Measurements from ENCODE around the gene LAGE3. TPM values are rescaled to one million over a fixed set of nuclear protein-coding genes. Genes with fewer than 3 reads are reported as not detected.
A peak's percentile ranks its signal among the peaks of the same experiment; 100 is the strongest.

The LAGE3 gene
- total RNA-seq, 2 experiments from 2014 or later, result 28.1 to 29.9 TPM

DNA sequence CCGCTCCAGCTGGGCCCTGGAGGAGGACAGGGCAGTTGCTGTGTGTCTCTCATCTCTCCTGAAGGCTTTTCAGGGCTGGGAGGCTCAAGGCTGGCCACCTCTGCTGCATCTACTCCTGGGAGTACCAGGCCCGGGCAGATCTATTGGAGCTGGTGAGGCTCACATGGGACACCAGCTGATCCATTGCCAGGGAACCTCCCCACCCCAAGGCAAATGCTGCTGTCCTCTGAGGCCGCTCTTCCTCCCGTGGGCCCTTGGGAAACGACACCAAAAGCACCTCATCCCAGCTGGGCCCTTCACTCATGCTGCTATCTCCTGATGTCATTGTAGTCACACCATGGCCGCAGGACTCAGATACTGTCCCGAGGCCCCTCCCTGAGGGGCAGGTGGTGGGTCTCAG lies 3.7 kb upstream of the LAGE3 start:
- Mint-ChIP-seq H3K36me3 (ENCODE audit: low read depth) (peaks cover 13% of the 10 kb centered on the region), H3K4me1 (peaks cover 30% of the 10 kb centered on the region), H3K27me3 (no peaks in the 10 kb centered on the region), H3K27ac (no peak overlapping the region), H3K4me3 (no peak overlapping the region), H3K9me3 (no peaks in the 10 kb centered on the region)
- no peak for DNase-seq
- POLR2A ChIA-PET, result interaction anchor here (1.0 to 1.4 kb wide), 2 partner anchors 54 to 70 kb away, joined by 3 to 4 read pairs; partner anchors contain the start of gene ATP6AP1
- CTCF ChIA-PET, result no interaction called here

DNA sequence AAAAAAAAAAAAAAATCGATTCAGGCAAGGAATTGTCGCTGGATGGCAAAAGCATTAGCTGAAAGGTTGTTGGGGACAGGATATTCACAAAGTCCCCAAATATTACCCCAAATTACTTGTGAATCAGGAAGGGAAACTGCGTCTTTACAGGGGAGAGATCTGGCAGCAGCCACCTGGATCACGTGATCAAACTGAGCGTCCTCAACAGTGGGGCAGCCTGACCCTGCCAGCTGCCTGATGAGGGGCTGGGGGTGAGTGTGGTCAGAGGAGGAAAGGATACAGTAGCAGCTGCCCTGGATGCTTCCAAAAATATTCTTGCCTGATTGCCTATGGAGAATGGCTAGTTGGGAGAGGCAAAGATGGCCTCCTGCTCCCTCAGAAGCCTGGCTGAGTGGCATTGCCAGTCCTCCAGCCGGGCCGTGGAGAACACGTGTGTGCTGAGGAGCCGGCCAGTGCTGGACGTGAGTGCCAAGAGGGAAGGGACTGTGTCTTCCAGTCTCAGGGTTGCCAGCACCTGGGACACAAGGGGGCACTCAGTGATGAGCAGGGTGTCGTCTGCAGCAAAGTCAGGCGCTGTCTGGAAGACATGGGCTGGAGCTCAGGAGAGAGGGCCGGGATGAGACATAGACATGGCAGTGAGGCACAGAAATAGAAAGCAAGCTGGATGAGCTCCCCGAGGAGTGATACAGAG lies 3.0 kb upstream of the LAGE3 start:
- Mint-ChIP-seq H3K36me3 (ENCODE audit: low read depth) (peaks cover 11% of the 10 kb centered on the region), H3K27me3 (no peaks in the 10 kb centered on the region), H3K27ac (no peak overlapping the region), H3K9me3 (no peaks in the 10 kb centered on the region), H3K4me1 (peaks cover 34% of the 10 kb centered on the region), H3K4me3 (no peak overlapping the region)
- DNase-seq, result no peak
- CTCF ChIA-PET, result no interaction called here
- POLR2A ChIA-PET, result interaction anchor here (1.4 to 5.8 kb wide), 2 partner anchors 8 to 84 kb away, joined by 4 to 27 read pairs; partner anchors contain the start of genes RPL10 and SLC10A3

DNA sequence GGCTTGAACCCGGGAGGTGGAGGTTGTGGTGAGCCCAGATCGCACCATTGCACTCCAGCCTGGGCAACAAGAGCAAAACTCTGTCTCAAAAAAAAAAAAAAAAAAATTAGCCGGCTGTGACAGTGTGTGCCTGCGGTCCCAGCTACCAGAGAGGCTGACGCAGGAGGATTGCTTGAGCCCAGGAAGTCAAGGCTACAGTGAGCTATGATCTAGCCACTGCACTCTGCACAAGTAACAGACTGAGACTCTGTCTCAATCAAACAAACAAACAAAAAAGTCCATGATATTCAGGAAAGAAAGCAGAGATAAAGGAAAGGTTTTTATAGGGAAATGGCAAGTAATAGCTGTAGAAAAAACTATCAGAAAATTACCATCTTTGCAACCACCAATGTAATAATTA lies 2.1 kb upstream of the LAGE3 start:
- Mint-ChIP-seq H3K27ac (peak overlapping the region; percentile 62), H3K9me3 (no peaks in the 10 kb centered on the region), H3K4me3 (no peak overlapping the region), H3K4me1 (peaks cover 38% of the 10 kb centered on the region), H3K27me3 (no peaks in the 10 kb centered on the region), H3K36me3 (ENCODE audit: low read depth) (peaks cover 11% of the 10 kb centered on the region)
- ChIA-PET CTCF (no interaction called here), POLR2A (interaction anchor here (1.4 to 5.8 kb wide), 2 partner anchors 9 to 83 kb away, joined by 4 to 27 read pairs; partner anchors contain the start of genes RPL10 and SLC10A3)
- no peak for DNase-seq

DNA sequence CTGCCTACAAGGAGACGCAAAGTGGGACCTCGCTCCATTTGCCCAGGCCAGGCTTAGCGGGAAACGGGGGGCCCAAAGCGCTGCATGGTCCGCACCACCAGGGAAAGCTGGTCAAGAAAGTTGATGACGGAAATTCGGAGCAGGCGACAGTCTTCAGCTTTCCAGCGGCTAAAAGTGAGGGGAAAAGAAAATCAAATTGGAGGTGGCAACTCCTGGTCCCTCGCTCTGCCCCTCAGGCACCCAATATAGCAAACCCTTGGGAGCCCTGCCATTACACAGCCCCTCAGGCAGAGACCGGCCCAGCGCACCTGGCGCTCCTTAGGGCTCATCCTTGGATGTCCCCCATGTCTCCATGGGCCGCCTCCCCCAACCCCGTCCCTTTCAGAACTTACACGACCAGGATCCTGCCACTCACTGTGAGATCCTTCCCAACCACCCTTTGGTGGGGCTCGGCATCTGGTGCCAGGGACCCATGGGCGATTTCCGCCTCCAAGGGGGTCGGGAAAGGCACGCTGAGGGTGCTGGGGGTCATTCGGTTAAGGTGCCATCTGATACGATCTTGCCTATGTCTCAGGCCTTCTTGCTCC lies 1.1 kb downstream of the LAGE3 start:
- Mint-ChIP-seq H3K27me3 (no peaks in the 10 kb centered on the region), H3K27ac (peak overlapping the region; percentile 66), H3K36me3 (ENCODE audit: low read depth) (peaks cover 3% of the 10 kb centered on the region), H3K4me3 (peak overlapping the region; percentile 76), H3K4me1 (peaks cover 27% of the 10 kb centered on the region), H3K9me3 (no peaks in the 10 kb centered on the region)
- no peak for DNase-seq
- CTCF ChIA-PET, result interaction anchor here (1.2 to 1.3 kb wide), 2 partner anchors 12 to 79 kb away, joined by 3 to 4 read pairs; partner anchors contain the start of genes RPL10 and SLC10A3
- POLR2A ChIA-PET, result interaction anchor here (1.0 to 5.8 kb wide), 6 partner anchors 8 to 79 kb away, joined by 3 to 27 read pairs (median 7); partner anchors contain the start of genes RPL10, SLC10A3 and UBL4A

DNA sequence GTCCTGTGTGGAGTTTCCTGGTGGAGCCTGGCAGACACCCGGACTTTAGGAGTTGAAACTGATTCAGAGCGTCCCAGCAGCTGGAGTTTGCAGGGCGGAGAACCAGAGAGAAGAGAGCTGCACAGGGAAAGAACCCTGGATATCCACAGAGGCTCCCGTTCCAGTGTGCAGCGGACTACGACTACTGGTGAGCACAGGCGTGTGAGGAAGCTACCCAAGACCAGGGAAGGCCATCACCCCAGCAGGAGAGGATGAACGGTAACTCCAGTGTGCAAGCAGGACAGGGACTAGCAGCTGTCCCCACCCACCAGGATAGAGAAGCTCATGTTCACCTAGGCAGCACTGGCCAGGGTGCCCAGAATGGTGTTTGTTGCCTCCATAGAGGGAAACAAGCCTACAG lies 2.3 kb downstream of the LAGE3 start:
- peak overlapping the region; percentile 31 for H3K27ac Mint-ChIP-seq
- no peak for DNase-seq

DNA sequence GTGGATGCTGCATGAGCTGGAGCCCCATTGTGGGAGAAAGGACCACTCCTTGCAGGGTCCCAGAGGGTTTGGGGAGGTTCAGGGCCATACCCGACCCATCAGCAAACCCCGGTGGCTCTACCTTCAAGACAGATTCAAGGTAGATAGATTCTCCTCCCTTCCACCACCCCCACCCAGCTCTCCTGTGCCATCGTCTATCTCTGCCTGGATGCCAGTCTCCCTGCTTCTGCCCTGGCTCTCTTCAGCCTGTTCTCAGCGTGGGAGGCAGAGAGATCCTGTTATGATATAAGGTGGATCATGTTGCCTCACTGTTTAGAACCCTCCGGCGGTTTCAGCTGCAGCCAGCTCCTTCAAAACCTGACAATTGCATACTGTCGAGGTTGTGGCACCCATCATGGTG lies 5.4 kb downstream of the LAGE3 start:
- peaks cover 17% of the 10 kb centered on the region for H3K4me1 Mint-ChIP-seq
- H3K27ac Mint-ChIP-seq, result peak overlapping the region; percentile 26
- CTCF ChIA-PET, result no interaction called here
- no peak overlapping the region for H3K4me3 Mint-ChIP-seq
- H3K27me3 Mint-ChIP-seq, result no peaks in the 10 kb centered on the region
- H3K36me3 Mint-ChIP-seq (ENCODE audit: low read depth), result peaks cover 14% of the 10 kb centered on the region
- H3K9me3 Mint-ChIP-seq, result no peaks in the 10 kb centered on the region
- POLR2A ChIA-PET, result no interaction called here
- DNase-seq, result no peak

More for the DNA sequence above, 2.3 kb downstream of the LAGE3 start:
- ChIA-PET CTCF (interaction anchor here (1.2 kb wide), 1 partner anchor 14 kb away, joined by 4 read pairs; the partner anchor contains the start of gene SLC10A3), POLR2A (interaction anchor here (1.2 to 5.8 kb wide), 5 partner anchors 9 to 78 kb away, joined by 4 to 27 read pairs (median 9); partner anchors contain the start of genes RPL10, SLC10A3 and UBL4A)
- peaks cover 24% of the 10 kb centered on the region for H3K4me1 Mint-ChIP-seq
- no peaks in the 10 kb centered on the region for H3K9me3 Mint-ChIP-seq
- peaks cover 3% of the 10 kb centered on the region for H3K36me3 Mint-ChIP-seq (ENCODE audit: low read depth)
- H3K27me3 Mint-ChIP-seq, result no peaks in the 10 kb centered on the region
- no peak overlapping the region for H3K4me3 Mint-ChIP-seq

DNA sequence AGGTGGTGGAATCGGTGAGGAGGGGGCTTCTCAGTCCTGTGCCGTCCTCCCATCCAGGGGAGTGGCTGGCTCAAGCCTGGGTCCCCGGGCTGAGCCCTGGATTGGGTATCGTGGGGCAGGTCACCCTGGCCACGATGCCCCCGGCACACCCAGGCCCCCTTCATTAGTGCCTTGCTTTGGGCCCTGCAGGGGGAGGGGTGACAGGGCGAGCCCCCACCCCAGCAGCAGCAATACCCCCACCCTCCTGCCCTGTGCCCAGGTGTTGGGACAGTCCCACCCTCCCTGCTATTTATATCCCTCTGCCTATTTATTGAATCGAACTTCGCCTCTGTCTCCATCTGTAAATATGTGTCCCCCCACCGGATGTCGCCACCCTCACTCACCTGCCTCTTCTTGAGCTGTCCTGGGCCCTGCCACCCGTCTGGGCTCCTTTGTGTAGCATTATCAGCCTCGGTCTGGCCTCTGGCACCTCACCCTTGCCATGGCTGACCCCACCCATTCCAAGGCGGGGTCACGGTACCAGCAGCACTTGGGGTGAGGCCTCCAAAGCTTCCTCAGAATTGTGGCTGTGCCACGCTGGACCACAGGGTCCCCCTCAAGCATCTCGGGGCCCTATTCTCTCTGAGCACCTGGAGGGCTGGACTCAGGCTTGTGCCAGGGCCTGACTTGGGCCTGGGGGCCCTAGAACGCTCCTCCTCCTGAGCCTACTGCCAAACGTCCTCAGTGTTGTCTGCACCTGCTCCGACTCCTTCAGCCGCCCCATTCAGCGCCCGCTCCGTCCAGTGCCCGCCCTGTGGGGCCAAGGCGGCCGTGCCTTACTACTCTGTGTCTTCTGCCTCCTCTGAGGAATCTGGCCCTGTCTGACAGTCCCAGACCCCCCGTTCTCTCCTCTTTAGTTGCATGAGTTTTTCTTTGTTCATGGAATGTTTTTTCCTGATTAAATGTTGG lies 6.1 kb downstream of the LAGE3 start:
- no peaks in the 10 kb centered on the region for H3K27me3 Mint-ChIP-seq
- no peak overlapping the region for H3K4me3 Mint-ChIP-seq
- H3K4me1 Mint-ChIP-seq, result peaks cover 14% of the 10 kb centered on the region
- no peak for DNase-seq
- POLR2A ChIA-PET, result no interaction called here
- peaks cover 14% of the 10 kb centered on the region for H3K36me3 Mint-ChIP-seq (ENCODE audit: low read depth)
- H3K9me3 Mint-ChIP-seq, result no peaks in the 10 kb centered on the region
- no peak overlapping the region for H3K27ac Mint-ChIP-seq
- CTCF ChIA-PET, result no interaction called here

DNA sequence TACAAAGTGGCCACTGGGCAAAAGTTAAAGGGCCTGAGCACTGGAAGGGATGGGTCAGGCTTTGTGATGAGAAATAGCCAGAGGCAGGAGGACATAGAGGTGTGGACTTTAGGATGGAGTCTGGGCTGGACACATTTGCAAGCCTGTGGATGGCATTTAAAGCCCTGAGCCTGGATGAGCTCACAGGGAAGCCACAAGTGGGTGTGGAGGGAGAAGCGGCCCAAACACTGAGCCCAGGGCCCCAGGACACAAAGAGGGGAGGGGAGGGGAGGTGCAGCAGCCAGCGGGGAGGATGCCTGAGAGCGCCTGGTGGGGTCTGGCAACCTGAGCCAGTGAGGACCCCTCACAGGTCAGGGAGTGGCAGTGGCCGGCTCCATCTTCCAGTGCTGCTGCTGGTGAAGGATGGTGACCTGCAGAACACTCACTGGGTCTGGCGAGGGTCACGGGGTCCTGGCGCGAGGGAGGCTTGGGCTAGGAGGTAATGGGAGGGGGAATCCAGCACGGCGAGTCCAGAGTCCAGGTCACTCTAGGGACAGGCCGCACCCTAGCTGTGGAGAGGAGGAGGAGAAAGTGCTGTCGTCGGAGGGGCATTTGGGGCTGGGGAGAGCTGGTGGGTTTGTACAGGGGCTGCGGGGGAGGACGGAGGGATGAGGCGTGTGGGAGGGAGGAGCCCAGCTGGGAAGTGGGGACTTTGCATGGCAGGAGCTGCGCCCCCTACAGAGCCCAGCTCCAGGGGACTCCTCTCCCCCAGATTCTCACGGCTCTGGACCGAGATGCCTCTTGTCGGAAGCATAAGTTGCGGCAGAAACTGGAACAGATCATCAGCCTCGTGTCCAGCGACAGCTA lies 7.0 kb downstream of the LAGE3 start:
- H3K4me1 Mint-ChIP-seq, result peaks cover 7% of the 10 kb centered on the region
- no peak overlapping the region for H3K4me3 Mint-ChIP-seq
- no peaks in the 10 kb centered on the region for H3K27me3 Mint-ChIP-seq
- H3K36me3 Mint-ChIP-seq (ENCODE audit: low read depth), result peaks cover 14% of the 10 kb centered on the region
- H3K27ac Mint-ChIP-seq, result no peak overlapping the region
- no peak for DNase-seq
- H3K9me3 Mint-ChIP-seq, result no peaks in the 10 kb centered on the region
- POLR2A ChIA-PET, result no interaction called here
- CTCF ChIA-PET, result no interaction called here

DNA sequence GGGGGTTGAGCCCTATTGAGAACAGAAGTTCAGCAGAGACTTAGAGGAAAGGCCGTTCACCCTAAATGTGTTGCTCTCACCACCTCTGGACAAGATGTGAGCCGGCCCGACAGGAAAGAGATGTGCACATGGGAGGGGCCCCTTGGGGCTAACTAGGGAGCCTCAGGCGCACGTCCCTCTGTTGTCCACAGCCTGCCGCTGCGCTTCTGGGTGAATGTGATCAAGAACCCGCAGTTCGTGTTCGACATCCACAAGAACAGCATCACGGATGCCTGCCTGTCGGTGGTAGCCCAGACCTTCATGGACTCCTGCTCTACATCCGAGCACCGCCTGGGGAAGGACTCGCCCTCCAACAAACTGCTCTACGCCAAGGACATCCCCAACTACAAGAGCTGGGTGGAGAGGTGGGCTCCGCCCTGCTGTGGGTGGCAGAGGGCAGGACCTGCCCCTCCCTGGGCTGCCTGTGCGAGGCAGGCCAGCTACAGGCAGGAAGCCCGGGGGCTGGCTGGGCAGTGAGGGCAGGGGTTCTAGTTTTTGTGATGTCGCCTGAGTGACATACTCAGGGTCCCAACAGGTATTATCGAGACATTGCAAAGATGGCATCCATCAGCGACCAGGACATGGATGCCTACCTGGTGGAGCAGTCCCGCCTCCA lies 8.0 kb downstream of the LAGE3 start:
- Mint-ChIP-seq H3K4me3 (no peak overlapping the region), H3K27me3 (no peaks in the 10 kb centered on the region), H3K9me3 (no peaks in the 10 kb centered on the region), H3K27ac (no peak overlapping the region), H3K36me3 (ENCODE audit: low read depth) (peaks cover 14% of the 10 kb centered on the region), H3K4me1 (peaks cover 3% of the 10 kb centered on the region)
- POLR2A ChIA-PET, result no interaction called here
- no peak for DNase-seq
- CTCF ChIA-PET, result no interaction called here

DNA sequence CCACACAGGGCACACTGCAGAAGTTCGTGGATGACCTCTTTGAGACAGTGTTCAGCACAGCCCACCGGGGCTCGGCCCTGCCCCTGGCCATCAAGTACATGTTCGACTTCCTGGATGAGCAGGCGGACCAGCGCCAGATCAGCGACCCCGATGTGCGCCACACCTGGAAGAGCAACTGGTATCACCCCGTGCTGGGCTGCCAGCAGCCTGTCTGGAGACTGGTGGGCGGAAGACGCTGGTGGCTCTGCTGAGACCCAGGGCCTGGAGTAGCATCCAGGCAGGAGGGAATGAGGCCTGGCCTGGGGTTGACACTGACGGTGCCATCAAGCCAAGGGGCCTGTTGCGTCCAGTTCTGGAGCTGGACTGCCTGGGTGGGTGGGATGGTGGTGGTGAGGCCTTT lies 8.6 kb downstream of the LAGE3 start:
- ChIA-PET CTCF (no interaction called here), POLR2A (no interaction called here)
- Mint-ChIP-seq H3K27me3 (no peaks in the 10 kb centered on the region), H3K36me3 (ENCODE audit: low read depth) (peaks cover 12% of the 10 kb centered on the region), H3K27ac (no peak overlapping the region), H3K9me3 (no peaks in the 10 kb centered on the region), H3K4me3 (no peak overlapping the region), H3K4me1 (peaks cover under 1% of the 10 kb centered on the region)
- no peak for DNase-seq

DNA sequence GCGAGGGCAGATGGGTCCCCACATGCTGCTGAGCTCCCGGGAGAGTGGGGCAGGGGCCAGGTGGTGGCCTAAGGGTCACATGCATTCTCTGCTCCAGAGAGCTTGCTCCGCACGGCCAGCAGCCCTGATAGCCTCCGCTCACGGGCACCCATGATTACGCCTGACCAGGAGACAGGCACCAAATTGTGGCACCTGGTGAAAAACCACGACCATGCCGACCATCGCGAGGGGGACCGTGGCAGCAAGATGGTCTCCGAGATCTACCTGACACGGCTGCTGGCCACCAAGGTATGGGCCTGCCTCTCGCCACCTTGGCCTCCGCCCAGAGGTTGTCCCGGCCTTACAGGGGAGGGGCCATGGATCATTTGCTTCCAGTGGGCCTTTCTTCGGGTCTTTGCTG lies 9.2 kb downstream of the LAGE3 start:
- Mint-ChIP-seq H3K4me1 (no peaks in the 10 kb centered on the region), H3K36me3 (ENCODE audit: low read depth) (peaks cover 11% of the 10 kb centered on the region)

DNA sequence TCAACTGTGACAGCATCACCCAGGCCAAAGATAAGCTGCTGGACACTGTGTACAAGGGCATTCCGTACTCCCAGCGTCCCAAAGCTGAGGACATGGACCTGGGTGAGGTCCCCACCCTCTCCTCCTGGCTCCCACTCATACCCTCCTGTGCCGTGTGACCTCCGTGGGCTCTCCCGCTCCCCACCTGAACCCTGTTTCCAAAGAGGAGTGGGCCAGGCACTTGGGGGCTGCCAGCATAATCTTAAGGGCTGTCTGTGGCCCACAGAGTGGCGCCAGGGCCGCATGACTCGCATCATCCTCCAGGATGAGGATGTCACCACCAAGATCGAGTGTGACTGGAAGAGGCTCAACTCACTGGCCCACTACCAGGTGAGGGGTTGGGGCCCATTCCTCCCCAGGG lies 10.0 kb downstream of the LAGE3 start:
- no peaks in the 10 kb centered on the region for H3K4me1 Mint-ChIP-seq
- H3K4me3 Mint-ChIP-seq, result no peak overlapping the region
- no peak for DNase-seq
- H3K27ac Mint-ChIP-seq, result no peak overlapping the region
- no peaks in the 10 kb centered on the region for H3K27me3 Mint-ChIP-seq
- ChIA-PET CTCF (no interaction called here), POLR2A (no interaction called here)
- H3K36me3 Mint-ChIP-seq (ENCODE audit: low read depth), result peaks cover 11% of the 10 kb centered on the region
- no peaks in the 10 kb centered on the region for H3K9me3 Mint-ChIP-seq

More for the DNA sequence above, 9.2 kb downstream of the LAGE3 start:
- ChIA-PET CTCF (no interaction called here), POLR2A (no interaction called here)
- Mint-ChIP-seq H3K27me3 (no peaks in the 10 kb centered on the region), H3K9me3 (no peaks in the 10 kb centered on the region), H3K27ac (no peak overlapping the region), H3K4me3 (no peak overlapping the region)
- no peak for DNase-seq

Data from activated CD4-positive, alpha-beta memory T cell treated with anti-CD3 and anti-CD28 coated beads, Interleukin-2, amount 10 ng/mL, durations not matched to agents 7 days and 5 days (primary cell).